Right lobe of liver (tissue), 6 donors: ENCODE data around the gene ANKS6. TPM values are rescaled to one million over a fixed set of nuclear protein-coding genes. Genes with fewer than 3 reads are reported as not detected.

ENCODE experiments used
- ATAC-seq, 4 donors: fragments of 200-7000 bp; cut with Tn5 transposase; one replicate each; pipeline ENCODE4 v1.9.1; 2020; ENCODE audit warnings: mild to moderate bottlenecking in 4 of 4, moderate library complexity in 4 of 4
- DNase-seq, 3 donors: peaks; one replicate each; pipeline ENCODE4 v3.0.0-alpha.2; 2020
- H3K27ac ChIP-seq, 3 donors: fragments of 200-600 bp; one replicate each; pipeline ENCODE4 v1.8.0; 2022
- H3K27me3 ChIP-seq, 2 donors: fragments of 200-600 bp; one replicate each; pipeline ENCODE4 v1.8.0; 2022
- H3K36me3 ChIP-seq, 4 donors: fragments of 200-600 bp; sonication (generic) in 1 of 4; one replicate each; pipeline versions ENCODE4 v1.5.1 to v1.8.0; 2017 to 2022; ENCODE audit warnings: control low read depth in 1 of 4
- H3K4me1 ChIP-seq, 4 donors: fragments of 200-600 bp; sonication (generic) in 1 of 4; one replicate each; pipeline versions ENCODE4 v1.5.1 to v1.8.0; 2017 to 2022; ENCODE audit warnings: control low read depth in 1 of 4
- H3K4me3 ChIP-seq, 3 donors: fragments of 200-600 bp; one replicate each; pipeline ENCODE4 v1.8.0; 2022
- H3K9me3 ChIP-seq, 4 donors: fragments of 200-600 bp; sonication (generic) in 1 of 4; one replicate each; pipeline versions ENCODE4 v1.5.1 to v1.8.0; 2017 to 2022; ENCODE audit warnings: control low read depth in 1 of 4
- CTCF ChIP-seq, 4 donors: fragments of 200-600 bp in 3 of 4; fragments of 450-650 bp in 1 of 4; IDR thresholded peaks; one replicate each; pipeline versions ENCODE4 v1.5.1 to v1.8.0; 2016 to 2022; ENCODE audit warnings: antibody characterized with exemption in 4 of 4, mild to moderate bottlenecking in 2 of 4
- POLR2A ChIP-seq: fragments of 450-650 bp; IDR thresholded peaks from one replicate; pipeline ENCODE4 v1.6.1; 2017; ENCODE audit warnings: antibody characterized with exemption, mild to moderate bottlenecking
- WGBS: methylation state at CpG from one replicate; pipeline ENCODE4 v1.1.6; 2018; ENCODE audit warnings: low coverage, low lambda C conversion rate; ENCODE audit not compliant: insufficient coverage; ENCODE audit errors: missing lambda C conversion rate; 5-methylcytosine and 5-hydroxymethylcytosine counted together
- intact Hi-C, 2 donors: fragments of 100-400 bp; cut with DNase I; formaldehyde crosslinking; loops; one replicate each; pipeline versions ENCODE4 v1.11.2 to v1.14.1; 2022
- total RNA-seq, 6 experiments: library from RNA; depleted of rRNA in 2 of 6; stranded (reverse); fragments of >200 nt in 2 of 6; fragmentation: NEBNext Ultra II Directional in 3 of 6; extraction: Animal tissue kit (Norgen Biotek cat#: 25700) in 3 of 6; gene quantifications; one replicate each; pipeline versions ENCODE4 v1.1.0 to v1.2.4, GENCODE V29; 2016 to 2023
- donor health status: DM: no; HTN: yes; CAD: no.
- donor health status: DM: no; HTN: no; CAD: no.
- donor health status: DM: no; HTN: no; CAD: no.
- donor health status: DM: no; HTN: yes; CAD: no.
- donor health status: DM: no; HTN: yes; CAD: no.

The ANKS6 gene
- total RNA-seq, 6 experiments from 2014 or later: 3.7 to 7.9 (median 4.7) TPM

- H3K36me3 ChIP-seq: no peaks in the 10 kb centered on the region
- WGBS: 83% methylated on average over 5 of the region's 6 CpGs
- no peaks in the 10 kb centered on the region for H3K27me3 ChIP-seq
- intact Hi-C loops: no loop called here
- H3K4me3 ChIP-seq: no peak overlapping the region
- ATAC-seq (no peak), DNase-seq (no peak)
- no peak for TF ChIP-seq POLR2A
- no peak overlapping the region for H3K27ac ChIP-seq
- no peaks in the 10 kb centered on the region for H3K4me1 ChIP-seq
- no peaks in the 10 kb centered on the region for H3K9me3 ChIP-seq
Measured at GRCh38 chr9:98838868-98839565, 42.7 kb upstream of the ANKS6 start.

GRCh38 chr9:98838155-98838867 lies 42.0 kb upstream of the ANKS6 start:
- intact Hi-C loops: no loop called here
- H3K9me3 ChIP-seq: no peaks in the 10 kb centered on the region
- no peak for DNase-seq
- no peaks in the 10 kb centered on the region for H3K36me3 ChIP-seq
- 88% methylated on average over 3 of the region's 6 CpGs for WGBS
- H3K4me1 ChIP-seq: no peaks in the 10 kb centered on the region
- no peak overlapping the region for H3K27ac ChIP-seq
- ATAC-seq: peak in 1 of 4 donors; percentile 14
- H3K4me3 ChIP-seq: no peak overlapping the region
- no peak for TF ChIP-seq CTCF (IDR thresholded peaks at IDR 0.05)
- no peak for TF ChIP-seq POLR2A
- no peaks in the 10 kb centered on the region for H3K27me3 ChIP-seq

- H3K27me3 ChIP-seq: no peaks in the 10 kb centered on the region
- H3K9me3 ChIP-seq: no peaks in the 10 kb centered on the region
- no peak for DNase-seq
- no peak overlapping the region for H3K27ac ChIP-seq
- no peaks in the 10 kb centered on the region for H3K36me3 ChIP-seq
- H3K4me1 ChIP-seq: no peaks in the 10 kb centered on the region
- intact Hi-C loops: no loop called here
- ATAC-seq: no peak
- no peak overlapping the region for H3K4me3 ChIP-seq
- TF ChIP-seq POLR2A (no peak), CTCF (IDR thresholded peaks at IDR 0.05) (no peak)
- 81% methylated on average over 4 of the region's 4 CpGs for WGBS
Measured at GRCh38 chr9:98837516-98837915, 41.2 kb upstream of the ANKS6 start.

GRCh38 chr9:98836206-98836605 lies 39.9 kb upstream of the ANKS6 start:
- intact Hi-C loops: no loop called here
- 76% methylated on average over 4 of the region's 4 CpGs for WGBS
- Histone ChIP-seq H3K4me3 (no peak overlapping the region), H3K27me3 (no peaks in the 10 kb centered on the region), H3K9me3 (no peaks in the 10 kb centered on the region), H3K36me3 (no peaks in the 10 kb centered on the region), H3K27ac (no peak overlapping the region), H3K4me1 (no peaks in the 10 kb centered on the region)
- ATAC-seq: no peak
- DNase-seq: no peak
- TF ChIP-seq POLR2A (no peak), CTCF (IDR thresholded peaks at IDR 0.05) (no peak)

- intact Hi-C loops: no loop called here
- 80% methylated on average over 7 of the region's 9 CpGs for WGBS
- Histone ChIP-seq H3K36me3 (no peaks in the 10 kb centered on the region), H3K27me3 (no peaks in the 10 kb centered on the region), H3K9me3 (no peaks in the 10 kb centered on the region), H3K4me3 (no peak overlapping the region), H3K4me1 (no peaks in the 10 kb centered on the region), H3K27ac (no peak overlapping the region)
- ATAC-seq (no peak), DNase-seq (no peak)
- TF ChIP-seq POLR2A (no peak), CTCF (IDR thresholded peaks at IDR 0.05) (no peak)
Measured at GRCh38 chr9:98834386-98834785, 38.0 kb upstream of the ANKS6 start.
